SK-N-SH (cell line): ENCODE results near the gene MXD3. TPM values are rescaled to one million over a fixed set of nuclear protein-coding genes. Genes with fewer than 3 reads are reported as not detected.

Source experiments
- CTCF ChIA-PET: fragments of 300-600, 350-600 bp; formaldehyde crosslinking; extraction: SDS; loops from one replicate; lab custom pipeline; 2021; lab: Yijun Ruan, JAX
- POLR2A ChIA-PET: fragments of 350-600 bp; sonication (Branson Sonifier 250); formaldehyde crosslinking; extraction: SDS; loops from one replicate; lab custom pipeline; 2020; ENCODE audit warnings: antibody characterized with exemption, inconsistent platforms; lab: Yijun Ruan, JAX
- DNase-seq: peaks from one replicate; pipeline ENCODE4 v3.0.0; 2012
- H2AFZ ChIP-seq: fragments of 200-600 bp; sonication (generic); 2 replicates; pipeline ENCODE4 v1.8.1; 2016; ENCODE audit warnings: antibody characterized with exemption, mild to moderate bottlenecking, low read depth
- H3F3A ChIP-seq: fragments of 200-600 bp; sonication (generic); replicated peaks from 2 replicates; pipeline ENCODE3; 2016; ENCODE audit warnings: antibody characterized with exemption, mild to moderate bottlenecking; ENCODE audit not compliant: insufficient read depth
- H3K27ac ChIP-seq, 2 experiments: fragments of 200-500 bp in 1 of 2; fragments of 200-600 bp in 1 of 2; sonication (Bioruptor generic) in 1 of 2; sonication (generic), shearing (Covaris generic) in 1 of 2; 2 replicates each; pipeline versions ENCODE4 v1.5.1 to v1.6.1; 2014 to 2016; ENCODE audit warnings: low read depth in 2 of 2, inconsistent platforms in 1 of 2, low read length in 1 of 2, mild to moderate bottlenecking in 1 of 2, mixed read lengths in 1 of 2
- H3K27me3 ChIP-seq: fragments of 200-600 bp; sonication (generic), shearing (Covaris generic); 2 replicates; pipeline ENCODE4 v1.6.1; 2016; ENCODE audit warnings: mixed run types; ENCODE audit not compliant: insufficient read depth
- H3K36me3 ChIP-seq, 2 experiments: fragments of 200-500 bp in 1 of 2; fragments of 200-600 bp in 1 of 2; sonication (Bioruptor generic) in 1 of 2; sonication (generic) in 1 of 2; replicated peaks in 1 of 2; 2 replicates each; pipeline versions ENCODE3 to v1.5.1; 2014 to 2016; ENCODE audit warnings: low read length in 1 of 2, mild to moderate bottlenecking in 1 of 2; ENCODE audit not compliant: insufficient read depth in 2 of 2, control insufficient read depth in 1 of 2
- H3K4me1 ChIP-seq, 2 experiments: fragments of 200-500 bp in 1 of 2; fragments of 200-600 bp in 1 of 2; sonication (Bioruptor generic) in 1 of 2; sonication (generic), shearing (Covaris generic) in 1 of 2; 2 replicates each; pipeline versions ENCODE4 v1.5.1 to v1.6.1; 2014 to 2016; ENCODE audit warnings: low read depth in 1 of 2, low read length in 1 of 2, mixed run types in 1 of 2; ENCODE audit not compliant: insufficient read depth in 2 of 2, control insufficient read depth in 1 of 2
- H3K4me2 ChIP-seq: fragments of 200-600 bp; sonication (generic), shearing (Covaris generic); 2 replicates; pipeline ENCODE4 v1.6.1; 2017; ENCODE audit warnings: mixed run types
- H3K4me3 ChIP-seq, 2 experiments: fragments of 200-500 bp in 1 of 2; fragments of 200-600 bp in 1 of 2; sonication (Bioruptor generic) in 1 of 2; sonication (generic), shearing (Covaris generic) in 1 of 2; 2 replicates each; pipeline versions ENCODE4 v1.5.1 to v1.8.1; 2014 to 2016; ENCODE audit warnings: low read depth in 2 of 2, inconsistent platforms in 1 of 2, low read length in 1 of 2, mild to moderate bottlenecking in 1 of 2, mixed read lengths in 1 of 2, moderate library complexity in 1 of 2
- H3K79me2 ChIP-seq: fragments of 200-600 bp; sonication (generic); 2 replicates; pipeline ENCODE4 v1.8.1; 2017; ENCODE audit warnings: mild to moderate bottlenecking; ENCODE audit not compliant: insufficient read depth
- H3K9ac ChIP-seq: fragments of 200-600 bp; sonication (generic); 2 replicates; pipeline ENCODE4 v1.6.1; 2017; ENCODE audit warnings: mixed run types
- H3K9me2 ChIP-seq: fragments of 200-600 bp; sonication (generic); 2 replicates; pipeline ENCODE4 v1.6.1; 2017; ENCODE audit warnings: mixed run types
- H3K9me3 ChIP-seq: fragments of 200-600 bp; sonication (generic); 2 replicates; pipeline ENCODE4 v1.6.1; 2017; ENCODE audit warnings: mixed run types, mild to moderate bottlenecking, moderate library complexity
- H4K20me1 ChIP-seq: fragments of 200-600 bp; sonication (generic); 2 replicates; pipeline ENCODE4 v1.6.1; 2017; ENCODE audit warnings: mild to moderate bottlenecking, mixed run types; ENCODE audit not compliant: insufficient read depth
- CTCF ChIP-seq: fragments of 200-600 bp; sonication (generic); IDR thresholded peaks from 2 replicates; pipeline ENCODE4 v1.6.1; 2017; ENCODE audit warnings: antibody characterized with exemption, mild to moderate bottlenecking, moderate library complexity
- FOXM1 ChIP-seq: IDR thresholded peaks from 2 replicates; pipeline ENCODE4 v1.4.0; 2012; ENCODE audit warnings: low read depth, mild to moderate bottlenecking
- GABPA ChIP-seq: IDR thresholded peaks from 2 replicates; pipeline ENCODE4 v1.4.0; 2012; ENCODE audit warnings: low read depth, mild to moderate bottlenecking
- JUND ChIP-seq: IDR thresholded peaks from 2 replicates; pipeline ENCODE4 v1.4.0; 2012
- MAX ChIP-seq: IDR thresholded peaks from 2 replicates; pipeline ENCODE4 v1.4.0; 2012; ENCODE audit warnings: low read depth
- NRF1 ChIP-seq: IDR thresholded peaks from 2 replicates; pipeline ENCODE4 v1.6.1; 2012; ENCODE audit warnings: low read depth, mild to moderate bottlenecking, low read length
- RAD21 ChIP-seq: IDR thresholded peaks from 2 replicates; pipeline ENCODE4 v1.6.1; 2012; ENCODE audit warnings: mild to moderate bottlenecking, low read length
- RCOR1 ChIP-seq: fragments of 150-350 bp; IDR thresholded peaks from 2 replicates; pipeline ENCODE4 v1.6.1; 2017; ENCODE audit warnings: antibody characterized with exemption, low read length
- RXRA ChIP-seq: IDR thresholded peaks from 2 replicates; pipeline ENCODE4 v1.4.0; 2012; ENCODE audit warnings: low read depth, mild to moderate bottlenecking, borderline replicate concordance
- SMC3 ChIP-seq: IDR thresholded peaks from 2 replicates; pipeline ENCODE4 v1.6.1; 2012; ENCODE audit warnings: low read depth, low read length, improper control_type of control experiment
- TAF1 ChIP-seq: IDR thresholded peaks from 2 replicates; pipeline ENCODE4 v1.6.1; 2012; ENCODE audit warnings: low read depth, mild to moderate bottlenecking, low read length, moderate library complexity, borderline replicate concordance
- TCF12 ChIP-seq: IDR thresholded peaks from 2 replicates; pipeline ENCODE4 v1.4.0; 2012
- YY1 ChIP-seq: IDR thresholded peaks from 2 replicates; pipeline ENCODE4 v1.4.0; 2012; ENCODE audit warnings: low read depth, mild to moderate bottlenecking
- ZBTB33 ChIP-seq: IDR thresholded peaks from 2 replicates; pipeline ENCODE4 v1.4.0; 2012; ENCODE audit warnings: low read depth, borderline replicate concordance
- WGBS: methylation state at CpG from one replicate; pipeline ENCODE4 v1.1.6; 2017; ENCODE audit warnings: low lambda C conversion rate; 5-methylcytosine and 5-hydroxymethylcytosine counted together
- polyA plus RNA-seq, 3 experiments: library from polyadenylated mRNA; depleted of rRNA; stranded (reverse); fragments of >200 nt; gene quantifications; 2 replicates each; pipeline ENCODE4 v1.2.3, GENCODE V29; 2012

Gene MXD3
- polyA plus RNA-seq, 1 of the 3 experiments (the other 2 are of a cell fraction), result 22.6 TPM

GRCh38 chr5:177336112-177336511 is 24.4 kb upstream of the MXD3 start:
- peak; percentile 32; the same call in 1 of the 2 replicates for TF ChIP-seq SMC3
- no peak for TF ChIP-seq TAF1
- TF ChIP-seq CTCF, result peak; percentile 51
- TF ChIP-seq RAD21, result peak; percentile 34; the same call in 1 of the 2 replicates
- Histone ChIP-seq H3K4me3 (no peak overlapping the region), H3K9me2 (no peaks in the 10 kb centered on the region), H3K27ac (no peak overlapping the region), H3K9me3 (no peaks in the 10 kb centered on the region), H3K36me3 (peaks cover 3 to 77% of the 10 kb centered on the region in 2 experiments), H2AFZ (no peak overlapping the region), H4K20me1 (peaks cover 4% of the 10 kb centered on the region; the same call in 1 of the 2 replicates), H3K4me1 (no peaks in the 10 kb centered on the region), H3K9ac (no peak overlapping the region), H3K4me2 (no peak overlapping the region), H3F3A (no peaks in the 10 kb centered on the region), H3K79me2 (peaks cover 18% of the 10 kb centered on the region; the same call in 1 of the 2 replicates), H3K27me3 (no peaks in the 10 kb centered on the region)
- 70% methylated on average over 6 of the region's 12 CpGs for WGBS
- CTCF ChIA-PET, result interaction anchor here (0.8 to 4.4 kb wide), 7 partner anchors 12 to 223 kb away, joined by 3 to 23 read pairs (median 3); partner anchors contain the start of genes PRELID1 and RAB24
- DNase-seq, result peak; percentile 77
- POLR2A ChIA-PET, result no interaction called here

GRCh38 chr5:177335701-177336065 is 24.0 kb upstream of the MXD3 start:
- no peak overlapping the region for H3K4me2 ChIP-seq
- H3K27ac ChIP-seq, result no peak overlapping the region
- no peak overlapping the region for H3K9ac ChIP-seq
- WGBS, result 100% methylated on average over 2 of the region's 7 CpGs
- no peaks in the 10 kb centered on the region for H3K9me2 ChIP-seq
- H3K79me2 ChIP-seq, result peaks cover 16% of the 10 kb centered on the region; the same call in 1 of the 2 replicates
- H3K9me3 ChIP-seq, result no peaks in the 10 kb centered on the region
- no peak overlapping the region for H2AFZ ChIP-seq
- peaks cover 3 to 81% of the 10 kb centered on the region in 2 experiments for H3K36me3 ChIP-seq
- POLR2A ChIA-PET, result no interaction called here
- no peaks in the 10 kb centered on the region for H3K4me1 ChIP-seq
- H3K27me3 ChIP-seq, result no peaks in the 10 kb centered on the region
- CTCF ChIA-PET, result interaction anchor here (0.8 to 4.4 kb wide), 6 partner anchors 13 to 222 kb away, joined by 3 to 23 read pairs (median 3); partner anchors contain the start of genes PRELID1 and RAB24
- no peak for DNase-seq
- TF ChIP-seq YY1, result no peak
- no peak overlapping the region for H3K4me3 ChIP-seq
- no peaks in the 10 kb centered on the region for H3F3A ChIP-seq
- peaks cover 4% of the 10 kb centered on the region; the same call in 1 of the 2 replicates for H4K20me1 ChIP-seq

- H3K27me3 ChIP-seq, result no peaks in the 10 kb centered on the region
- H3K9me2 ChIP-seq, result no peaks in the 10 kb centered on the region
- no peak for DNase-seq
- H3F3A ChIP-seq, result no peaks in the 10 kb centered on the region
- peaks cover 3% of the 10 kb centered on the region; the same call in 1 of the 2 replicates for H4K20me1 ChIP-seq
- no peak overlapping the region for H3K4me2 ChIP-seq
- H3K36me3 ChIP-seq, result peaks cover 3 to 87% of the 10 kb centered on the region in 2 experiments
- H3K4me1 ChIP-seq, result no peaks in the 10 kb centered on the region
- H3K9ac ChIP-seq, result no peak overlapping the region
- no peak overlapping the region for H3K4me3 ChIP-seq
- no peak overlapping the region for H3K27ac ChIP-seq
- TF ChIP-seq JUND (no peak), NRF1 (no peak), RXRA (no peak), MAX (no peak), ZBTB33 (no peak), GABPA (no peak), SMC3 (no peak), FOXM1 (no peak), TCF12 (no peak), RCOR1 (no peak)
- ChIA-PET CTCF (interaction anchor here (0.8 to 4.4 kb wide), 7 partner anchors 9 to 222 kb away, joined by 3 to 23 read pairs (median 3); partner anchors contain the start of genes PRELID1 and RAB24), POLR2A (no interaction called here)
- no peaks in the 10 kb centered on the region for H3K9me3 ChIP-seq
- 93% methylated on average over 13 of the region's 21 CpGs for WGBS
- peaks cover 11% of the 10 kb centered on the region; the same call in 1 of the 2 replicates for H3K79me2 ChIP-seq
- H2AFZ ChIP-seq, result no peak overlapping the region
Measured at GRCh38 chr5:177334781-177335700, 23.3 kb upstream of the MXD3 start.
